Measurements from ENCODE around the gene MCOLN2.

The MCOLN2 gene

GRCh38 chr1:84972377-84972987 is 24.4 kb downstream of the MCOLN2 start:
- no peaks in the 10 kb centered on the region for H3K27me3 ChIP-seq (ENCODE audit: control insufficient read depth, insufficient read depth, low read length)
- H3K27ac ChIP-seq (ENCODE audit: low read depth, low read length): no peak overlapping the region
- H3K4me3 ChIP-seq (ENCODE audit: low read length): no peak overlapping the region
- H3K36me3 ChIP-seq (ENCODE audit: control insufficient read depth, insufficient read depth, low read length): no peaks in the 10 kb centered on the region
- no peaks in the 10 kb centered on the region for H3K4me1 ChIP-seq (ENCODE audit: control insufficient read depth, insufficient read depth, low read length)
- H3K9ac ChIP-seq (ENCODE audit: low read length): no peak overlapping the region

- H3K27me3 ChIP-seq (ENCODE audit: control insufficient read depth, insufficient read depth, low read length): no peaks in the 10 kb centered on the region
- no peak overlapping the region for H3K27ac ChIP-seq (ENCODE audit: low read depth, low read length)
- no peak overlapping the region for H3K4me3 ChIP-seq (ENCODE audit: low read length)
- H3K9ac ChIP-seq (ENCODE audit: low read length): no peak overlapping the region
- no peaks in the 10 kb centered on the region for H3K36me3 ChIP-seq (ENCODE audit: control insufficient read depth, insufficient read depth, low read length)
- H3K4me1 ChIP-seq (ENCODE audit: control insufficient read depth, insufficient read depth, low read length): no peaks in the 10 kb centered on the region
Observed at GRCh38 chr1:84971957-84972356, 25.0 kb downstream of the MCOLN2 start.

GRCh38 chr1:84969489-84970250 is 27.2 kb downstream of the MCOLN2 start:
- Histone ChIP-seq H3K4me3 (ENCODE audit: low read length) (no peak overlapping the region), H3K4me1 (ENCODE audit: control insufficient read depth, insufficient read depth, low read length) (no peaks in the 10 kb centered on the region), H3K36me3 (ENCODE audit: control insufficient read depth, insufficient read depth, low read length) (no peaks in the 10 kb centered on the region), H3K27ac (ENCODE audit: low read depth, low read length) (no peak overlapping the region), H3K27me3 (ENCODE audit: control insufficient read depth, insufficient read depth, low read length) (no peaks in the 10 kb centered on the region), H3K9ac (ENCODE audit: low read length) (no peak overlapping the region)

GRCh38 chr1:84968865-84969264 is 28.0 kb downstream of the MCOLN2 start:
- H3K9ac ChIP-seq (ENCODE audit: low read length): no peak overlapping the region

GRCh38 chr1:84968101-84968500 is 28.8 kb downstream of the MCOLN2 start:
- Histone ChIP-seq H3K27ac (ENCODE audit: low read depth, low read length) (no peak overlapping the region), H3K9ac (ENCODE audit: low read length) (no peak overlapping the region), H3K27me3 (ENCODE audit: control insufficient read depth, insufficient read depth, low read length) (no peaks in the 10 kb centered on the region), H3K36me3 (ENCODE audit: control insufficient read depth, insufficient read depth, low read length) (no peaks in the 10 kb centered on the region), H3K4me3 (ENCODE audit: low read length) (no peak overlapping the region), H3K4me1 (ENCODE audit: control insufficient read depth, insufficient read depth, low read length) (no peaks in the 10 kb centered on the region)

More at GRCh38 chr1:84968865-84969264, 28.0 kb downstream of the MCOLN2 start:
- Histone ChIP-seq H3K27ac (ENCODE audit: low read depth, low read length) (no peak overlapping the region), H3K4me3 (ENCODE audit: low read length) (no peak overlapping the region), H3K36me3 (ENCODE audit: control insufficient read depth, insufficient read depth, low read length) (no peaks in the 10 kb centered on the region), H3K4me1 (ENCODE audit: control insufficient read depth, insufficient read depth, low read length) (no peaks in the 10 kb centered on the region), H3K27me3 (ENCODE audit: control insufficient read depth, insufficient read depth, low read length) (no peaks in the 10 kb centered on the region)

GRCh38 chr1:84967666-84968065 is 29.2 kb downstream of the MCOLN2 start:
- no peaks in the 10 kb centered on the region for H3K36me3 ChIP-seq (ENCODE audit: control insufficient read depth, insufficient read depth, low read length)
- H3K27me3 ChIP-seq (ENCODE audit: control insufficient read depth, insufficient read depth, low read length): no peaks in the 10 kb centered on the region
- H3K9ac ChIP-seq (ENCODE audit: low read length): no peak overlapping the region
- no peak overlapping the region for H3K27ac ChIP-seq (ENCODE audit: low read depth, low read length)
- no peak overlapping the region for H3K4me3 ChIP-seq (ENCODE audit: low read length)
- H3K4me1 ChIP-seq (ENCODE audit: control insufficient read depth, insufficient read depth, low read length): no peaks in the 10 kb centered on the region

- H3K27ac ChIP-seq (ENCODE audit: low read depth, low read length): no peak overlapping the region
- H3K4me1 ChIP-seq (ENCODE audit: control insufficient read depth, insufficient read depth, low read length): no peaks in the 10 kb centered on the region
- H3K9ac ChIP-seq (ENCODE audit: low read length): no peak overlapping the region
- no peaks in the 10 kb centered on the region for H3K36me3 ChIP-seq (ENCODE audit: control insufficient read depth, insufficient read depth, low read length)
- H3K4me3 ChIP-seq (ENCODE audit: low read length): no peak overlapping the region
- H3K27me3 ChIP-seq (ENCODE audit: control insufficient read depth, insufficient read depth, low read length): no peaks in the 10 kb centered on the region
Observed at GRCh38 chr1:84963021-84963420, 33.9 kb downstream of the MCOLN2 start.

- H3K4me3 ChIP-seq (ENCODE audit: low read length): no peak overlapping the region
- no peaks in the 10 kb centered on the region for H3K27me3 ChIP-seq (ENCODE audit: control insufficient read depth, insufficient read depth, low read length)
- no peaks in the 10 kb centered on the region for H3K4me1 ChIP-seq (ENCODE audit: control insufficient read depth, insufficient read depth, low read length)
- H3K27ac ChIP-seq (ENCODE audit: low read depth, low read length): no peak overlapping the region
- H3K36me3 ChIP-seq (ENCODE audit: control insufficient read depth, insufficient read depth, low read length): no peaks in the 10 kb centered on the region
- no peak overlapping the region for H3K9ac ChIP-seq (ENCODE audit: low read length)
Observed at GRCh38 chr1:84961316-84961715, 35.6 kb downstream of the MCOLN2 start.

GRCh38 chr1:84960371-84960770 is 36.5 kb downstream of the MCOLN2 start:
- no peaks in the 10 kb centered on the region for H3K4me1 ChIP-seq (ENCODE audit: control insufficient read depth, insufficient read depth, low read length)
- no peak overlapping the region for H3K9ac ChIP-seq (ENCODE audit: low read length)
- H3K27ac ChIP-seq (ENCODE audit: low read depth, low read length): no peak overlapping the region
- no peak overlapping the region for H3K4me3 ChIP-seq (ENCODE audit: low read length)
- no peaks in the 10 kb centered on the region for H3K36me3 ChIP-seq (ENCODE audit: control insufficient read depth, insufficient read depth, low read length)
- no peaks in the 10 kb centered on the region for H3K27me3 ChIP-seq (ENCODE audit: control insufficient read depth, insufficient read depth, low read length)

- H3K36me3 ChIP-seq (ENCODE audit: control insufficient read depth, insufficient read depth, low read length): no peaks in the 10 kb centered on the region
- no peak overlapping the region for H3K4me3 ChIP-seq (ENCODE audit: low read length)
- no peaks in the 10 kb centered on the region for H3K4me1 ChIP-seq (ENCODE audit: control insufficient read depth, insufficient read depth, low read length)
- H3K27ac ChIP-seq (ENCODE audit: low read depth, low read length): no peak overlapping the region
- no peak overlapping the region for H3K9ac ChIP-seq (ENCODE audit: low read length)
- no peaks in the 10 kb centered on the region for H3K27me3 ChIP-seq (ENCODE audit: control insufficient read depth, insufficient read depth, low read length)
Observed at GRCh38 chr1:84959294-84959693, 37.6 kb downstream of the MCOLN2 start.

GRCh38 chr1:84957966-84958365 is 38.9 kb downstream of the MCOLN2 start:
- Histone ChIP-seq H3K4me3 (ENCODE audit: low read length) (no peak overlapping the region), H3K36me3 (ENCODE audit: control insufficient read depth, insufficient read depth, low read length) (no peaks in the 10 kb centered on the region), H3K27ac (ENCODE audit: low read depth, low read length) (no peak overlapping the region), H3K4me1 (ENCODE audit: control insufficient read depth, insufficient read depth, low read length) (no peaks in the 10 kb centered on the region), H3K9ac (ENCODE audit: low read length) (no peak overlapping the region), H3K27me3 (ENCODE audit: control insufficient read depth, insufficient read depth, low read length) (no peaks in the 10 kb centered on the region)

- H3K27me3 ChIP-seq (ENCODE audit: control insufficient read depth, insufficient read depth, low read length): no peaks in the 10 kb centered on the region
- no peak overlapping the region for H3K4me3 ChIP-seq (ENCODE audit: low read length)
- H3K9ac ChIP-seq (ENCODE audit: low read length): no peak overlapping the region
- no peaks in the 10 kb centered on the region for H3K4me1 ChIP-seq (ENCODE audit: control insufficient read depth, insufficient read depth, low read length)
- H3K27ac ChIP-seq (ENCODE audit: low read depth, low read length): no peak overlapping the region
- no peaks in the 10 kb centered on the region for H3K36me3 ChIP-seq (ENCODE audit: control insufficient read depth, insufficient read depth, low read length)
Observed at GRCh38 chr1:84956655-84957054, 40.3 kb downstream of the MCOLN2 start.

GRCh38 chr1:84956097-84956496 is 40.8 kb downstream of the MCOLN2 start:
- no peaks in the 10 kb centered on the region for H3K4me1 ChIP-seq (ENCODE audit: control insufficient read depth, insufficient read depth, low read length)
- H3K27me3 ChIP-seq (ENCODE audit: control insufficient read depth, insufficient read depth, low read length): no peaks in the 10 kb centered on the region
- no peak overlapping the region for H3K4me3 ChIP-seq (ENCODE audit: low read length)
- H3K9ac ChIP-seq (ENCODE audit: low read length): no peak overlapping the region
- no peak overlapping the region for H3K27ac ChIP-seq (ENCODE audit: low read depth, low read length)
- no peaks in the 10 kb centered on the region for H3K36me3 ChIP-seq (ENCODE audit: control insufficient read depth, insufficient read depth, low read length)

All from rectal smooth muscle tissue (tissue), 1 donor.